ENCODE data around the gene FAM43B.

FAM43B gene, protein sequence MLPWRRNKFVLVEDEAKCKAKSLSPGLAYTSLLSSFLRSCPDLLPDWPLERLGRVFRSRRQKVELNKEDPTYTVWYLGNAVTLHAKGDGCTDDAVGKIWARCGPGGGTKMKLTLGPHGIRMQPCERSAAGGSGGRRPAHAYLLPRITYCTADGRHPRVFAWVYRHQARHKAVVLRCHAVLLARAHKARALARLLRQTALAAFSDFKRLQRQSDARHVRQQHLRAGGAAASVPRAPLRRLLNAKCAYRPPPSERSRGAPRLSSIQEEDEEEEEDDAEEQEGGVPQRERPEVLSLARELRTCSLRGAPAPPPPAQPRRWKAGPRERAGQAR

DNA sequence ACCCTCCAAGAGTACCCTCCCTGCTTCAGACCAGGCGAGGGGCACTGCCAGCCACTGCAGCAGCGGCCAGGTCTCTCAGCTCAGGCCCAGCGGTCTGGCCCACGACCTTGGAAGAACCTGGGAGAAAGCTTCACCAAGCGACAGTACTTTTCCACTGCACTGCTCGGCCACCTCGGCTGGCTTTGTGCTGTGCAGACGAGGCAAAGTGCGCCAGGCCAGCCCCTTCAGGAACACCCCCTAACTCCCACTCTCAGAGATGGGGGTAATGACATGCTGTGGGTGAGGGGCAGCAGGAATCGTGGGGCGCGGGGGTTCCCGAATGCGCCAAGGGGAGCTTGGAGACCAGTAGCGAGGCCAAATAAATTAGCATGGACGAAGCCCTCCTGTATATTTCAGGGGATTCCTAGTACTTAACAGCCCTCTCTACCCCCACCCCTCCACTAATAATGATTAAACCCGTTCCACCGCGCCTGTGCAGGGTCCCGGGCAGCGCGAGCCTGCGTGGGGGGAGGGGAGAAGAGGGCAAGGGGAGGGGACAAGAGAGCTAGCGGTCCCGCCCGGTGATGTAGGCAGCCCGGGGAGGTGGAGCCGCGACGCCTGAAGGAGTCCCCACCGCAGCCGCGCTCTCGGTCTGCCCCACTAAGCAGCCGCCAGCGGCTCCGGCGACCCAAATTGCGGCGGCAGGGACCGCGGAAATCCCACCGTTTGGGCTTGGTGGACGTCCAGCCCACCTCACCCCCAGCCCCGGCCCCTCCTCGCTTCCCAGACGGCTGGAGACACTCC lies at the start of gene FAM43B:
FAM43B (plus strand) TSS at position 629 of the 783 bp plus-strand sequence. CDS start 401 bp downstream, outside the sequence.
- H3K4me3 ChIP-seq (replicated peaks in 1 of 2; ENCODE audit: low read depth in 2 of 2, low read length in 2 of 2) = peak within 1 kb of the TSS; percentile 24 to 35
- TF ChIP-seq, protein P1, sequence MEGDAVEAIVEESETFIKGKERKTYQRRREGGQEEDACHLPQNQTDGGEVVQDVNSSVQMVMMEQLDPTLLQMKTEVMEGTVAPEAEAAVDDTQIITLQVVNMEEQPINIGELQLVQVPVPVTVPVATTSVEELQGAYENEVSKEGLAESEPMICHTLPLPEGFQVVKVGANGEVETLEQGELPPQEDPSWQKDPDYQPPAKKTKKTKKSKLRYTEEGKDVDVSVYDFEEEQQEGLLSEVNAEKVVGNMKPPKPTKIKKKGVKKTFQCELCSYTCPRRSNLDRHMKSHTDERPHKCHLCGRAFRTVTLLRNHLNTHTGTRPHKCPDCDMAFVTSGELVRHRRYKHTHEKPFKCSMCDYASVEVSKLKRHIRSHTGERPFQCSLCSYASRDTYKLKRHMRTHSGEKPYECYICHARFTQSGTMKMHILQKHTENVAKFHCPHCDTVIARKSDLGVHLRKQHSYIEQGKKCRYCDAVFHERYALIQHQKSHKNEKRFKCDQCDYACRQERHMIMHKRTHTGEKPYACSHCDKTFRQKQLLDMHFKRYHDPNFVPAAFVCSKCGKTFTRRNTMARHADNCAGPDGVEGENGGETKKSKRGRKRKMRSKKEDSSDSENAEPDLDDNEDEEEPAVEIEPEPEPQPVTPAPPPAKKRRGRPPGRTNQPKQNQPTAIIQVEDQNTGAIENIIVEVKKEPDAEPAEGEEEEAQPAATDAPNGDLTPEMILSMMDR (IDR thresholded peaks at IDR 0.05; ENCODE audit: low read depth, low read length) = no peak
- DNase-seq (ENCODE audit: low read depth in 2 of 2) = peak; percentile 29 to 56

DNA sequence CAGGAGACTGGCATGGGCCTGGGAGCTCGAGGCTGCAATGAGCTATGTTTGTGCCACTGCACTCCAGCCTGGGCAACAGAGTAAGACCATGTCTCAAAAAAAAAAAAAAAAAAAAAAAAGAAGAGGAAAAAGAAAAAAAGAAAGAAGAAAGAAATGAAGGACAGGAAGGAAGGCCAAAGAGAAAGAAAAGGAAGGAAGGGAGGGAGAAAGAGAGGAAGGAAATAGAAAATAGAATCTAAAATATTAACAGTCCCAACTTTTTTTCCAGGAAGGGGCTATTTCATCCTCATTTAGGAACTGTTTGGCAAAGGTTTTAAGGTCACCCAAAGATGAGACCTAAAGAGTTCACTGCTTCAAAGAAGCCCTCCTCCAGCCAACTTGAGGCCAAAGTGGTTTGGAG lies 46.9 kb upstream of the FAM43B start:
- no peak for DNase-seq (ENCODE audit: low read depth in 2 of 2)
- TF ChIP-seq, protein P1 (IDR thresholded peaks at IDR 0.05; ENCODE audit: low read depth, low read length) = no peak
- H3K4me3 ChIP-seq (replicated peaks in 1 of 2; ENCODE audit: low read depth in 2 of 2, low read length in 2 of 2) = no peak overlapping the region

DNA sequence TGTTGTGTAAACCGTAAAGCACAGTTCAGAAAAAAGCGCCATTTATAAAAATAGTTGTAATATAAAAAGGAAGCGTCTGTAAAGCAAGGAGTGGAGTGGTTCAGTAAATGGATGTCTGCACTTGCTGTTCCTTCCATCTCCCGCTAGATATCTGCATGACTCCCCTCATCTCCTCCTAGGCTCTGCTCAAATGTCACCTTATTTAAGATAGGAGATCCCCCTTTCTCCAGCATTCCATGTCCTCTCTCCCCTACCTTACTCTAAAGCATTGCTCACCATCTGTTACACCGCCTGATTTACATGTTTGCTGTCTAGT lies 45.2 kb upstream of the FAM43B start:
- DNase-seq (ENCODE audit: low read depth in 2 of 2) = no peak
- H3K4me3 ChIP-seq (replicated peaks in 1 of 2; ENCODE audit: low read depth in 2 of 2, low read length in 2 of 2) = peak overlapping the region; percentile 98 to 99
- TF ChIP-seq, protein P1 (IDR thresholded peaks at IDR 0.05; ENCODE audit: low read depth, low read length) = no peak

DNA sequence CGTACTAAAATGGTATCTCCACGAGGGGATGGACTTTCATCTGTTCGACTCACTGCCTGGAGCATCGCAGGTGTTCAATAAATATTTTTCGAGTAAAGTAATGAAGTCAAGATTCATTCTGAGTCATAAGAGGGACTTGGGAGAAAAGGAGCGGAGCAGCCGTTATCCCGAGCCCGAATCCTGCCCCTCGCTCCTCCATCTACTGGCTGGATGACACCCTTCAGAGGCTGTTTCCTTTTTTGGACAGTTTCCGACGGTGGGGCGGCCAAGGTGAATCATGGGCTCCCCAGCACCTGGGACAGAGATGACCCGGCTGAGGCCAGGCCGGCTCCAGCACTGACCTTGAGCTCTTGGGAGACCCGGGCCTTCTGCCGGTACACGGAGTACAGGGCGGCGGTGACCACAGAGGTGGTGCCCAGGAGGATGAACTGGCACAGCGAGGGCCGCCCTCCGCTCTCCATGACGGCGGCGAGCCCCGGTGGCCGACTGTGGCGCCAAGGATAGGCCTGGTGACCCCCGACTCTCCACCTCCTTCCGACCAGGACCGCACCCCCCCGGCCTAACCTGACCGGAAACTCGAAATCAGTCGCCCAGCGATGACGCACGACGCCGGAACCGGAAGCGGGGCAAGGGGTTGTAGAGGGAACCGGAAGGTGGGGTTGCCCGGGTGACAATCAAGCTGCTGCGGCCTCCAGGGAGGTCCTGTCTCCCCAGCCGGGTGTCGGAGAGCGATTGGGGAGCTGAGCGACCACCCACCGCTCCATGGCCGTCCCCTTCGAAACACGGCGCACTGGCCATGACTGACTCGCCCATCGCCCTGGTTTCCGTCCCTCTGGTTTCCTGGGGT lies 44.6 kb upstream of the FAM43B start, which contains the start of gene MUL1:
MUL1 (minus strand) TSS at position 588 of the 847 bp plus-strand sequence; CDS start at position 461, 127 bp downstream.
- peak; percentile 93 for DNase-seq (ENCODE audit: low read depth in 2 of 2)
- peak within 1 kb of the TSS; percentile 98 to 99 for H3K4me3 ChIP-seq (replicated peaks in 1 of 2; ENCODE audit: low read depth in 2 of 2, low read length in 2 of 2)
- TF ChIP-seq, protein P1 (IDR thresholded peaks at IDR 0.05; ENCODE audit: low read depth, low read length) = no peak

DNA sequence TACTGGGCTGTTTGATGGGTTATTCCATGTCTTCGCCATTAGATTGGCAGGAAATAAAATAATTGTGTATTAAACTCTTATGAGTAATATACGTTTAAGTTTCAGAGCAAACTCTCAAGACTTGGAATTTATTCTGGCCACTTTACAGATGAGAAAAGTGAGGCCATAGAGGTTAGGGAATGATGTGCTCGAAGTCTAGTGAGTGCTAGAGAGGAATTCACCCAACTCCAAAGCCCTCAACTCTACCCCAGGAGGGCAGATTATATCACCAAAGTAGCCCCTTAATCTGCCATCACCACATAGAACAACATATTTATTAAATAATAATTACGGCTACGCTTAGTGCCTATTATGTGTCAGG lies 44.0 kb upstream of the FAM43B start:
- TF ChIP-seq, protein P1 (IDR thresholded peaks at IDR 0.05; ENCODE audit: low read depth, low read length) = no peak
- peak overlapping the region; percentile 98 to 99 for H3K4me3 ChIP-seq (replicated peaks in 1 of 2; ENCODE audit: low read depth in 2 of 2, low read length in 2 of 2)
- no peak for DNase-seq (ENCODE audit: low read depth in 2 of 2)

Data from cardiac fibroblast (primary cell).